ENCODE measurements around the gene BNIP5. TPM values are rescaled to one million over a fixed set of nuclear protein-coding genes. Genes with fewer than 3 reads are reported as not detected.

Gene BNIP5
- total and polyA plus RNA-seq, 12 donors, result 0.04 to 0.11 TPM; not detected in 10

DNA sequence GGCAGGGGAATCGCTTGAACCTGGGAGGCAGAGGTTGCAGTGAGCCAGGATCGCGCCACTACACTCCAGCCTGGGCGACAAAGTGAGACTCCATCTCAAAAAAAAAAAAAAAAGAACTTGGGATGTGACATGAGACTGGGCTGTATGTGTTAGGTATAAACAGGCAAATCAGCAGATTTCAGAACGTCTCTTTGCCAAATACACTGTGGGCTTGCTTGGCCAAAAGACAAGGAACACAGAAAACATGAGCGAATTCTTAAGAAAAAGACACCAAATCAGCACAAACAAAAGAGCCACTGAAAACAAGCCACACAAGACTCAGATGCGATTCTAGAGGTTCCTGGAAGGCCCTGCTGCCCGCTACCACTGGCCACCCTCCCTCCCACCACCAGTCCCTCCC, 38.3 kb upstream of the BNIP5 start:
- intact Hi-C loops (cut with DNase I), result no loop called here
- DNase-seq, result no peak
- H3K4me3 ChIP-seq, result no peak overlapping the region
- H3K36me3 ChIP-seq (replicated peaks in 1 of 2), result no peaks in the 10 kb centered on the region
- no peak overlapping the region for H3K27ac ChIP-seq
- 84 to 91% (median 88%) methylated on average over 8 of the region's 8 CpGs for WGBS, 4 donors
- H3K27me3 ChIP-seq, result no peaks in the 10 kb centered on the region
- H3K9me3 ChIP-seq (replicated peaks in 1 of 3), result no peaks in the 10 kb centered on the region
- no peak for TF ChIP-seq POLR2A (IDR thresholded peaks at IDR 0.05)
- TF ChIP-seq, protein P1, sequence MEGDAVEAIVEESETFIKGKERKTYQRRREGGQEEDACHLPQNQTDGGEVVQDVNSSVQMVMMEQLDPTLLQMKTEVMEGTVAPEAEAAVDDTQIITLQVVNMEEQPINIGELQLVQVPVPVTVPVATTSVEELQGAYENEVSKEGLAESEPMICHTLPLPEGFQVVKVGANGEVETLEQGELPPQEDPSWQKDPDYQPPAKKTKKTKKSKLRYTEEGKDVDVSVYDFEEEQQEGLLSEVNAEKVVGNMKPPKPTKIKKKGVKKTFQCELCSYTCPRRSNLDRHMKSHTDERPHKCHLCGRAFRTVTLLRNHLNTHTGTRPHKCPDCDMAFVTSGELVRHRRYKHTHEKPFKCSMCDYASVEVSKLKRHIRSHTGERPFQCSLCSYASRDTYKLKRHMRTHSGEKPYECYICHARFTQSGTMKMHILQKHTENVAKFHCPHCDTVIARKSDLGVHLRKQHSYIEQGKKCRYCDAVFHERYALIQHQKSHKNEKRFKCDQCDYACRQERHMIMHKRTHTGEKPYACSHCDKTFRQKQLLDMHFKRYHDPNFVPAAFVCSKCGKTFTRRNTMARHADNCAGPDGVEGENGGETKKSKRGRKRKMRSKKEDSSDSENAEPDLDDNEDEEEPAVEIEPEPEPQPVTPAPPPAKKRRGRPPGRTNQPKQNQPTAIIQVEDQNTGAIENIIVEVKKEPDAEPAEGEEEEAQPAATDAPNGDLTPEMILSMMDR (IDR thresholded peaks at IDR 0.05), result no peak
- no peaks in the 10 kb centered on the region for H3K4me1 ChIP-seq (replicated peaks in 1 of 2)

DNA sequence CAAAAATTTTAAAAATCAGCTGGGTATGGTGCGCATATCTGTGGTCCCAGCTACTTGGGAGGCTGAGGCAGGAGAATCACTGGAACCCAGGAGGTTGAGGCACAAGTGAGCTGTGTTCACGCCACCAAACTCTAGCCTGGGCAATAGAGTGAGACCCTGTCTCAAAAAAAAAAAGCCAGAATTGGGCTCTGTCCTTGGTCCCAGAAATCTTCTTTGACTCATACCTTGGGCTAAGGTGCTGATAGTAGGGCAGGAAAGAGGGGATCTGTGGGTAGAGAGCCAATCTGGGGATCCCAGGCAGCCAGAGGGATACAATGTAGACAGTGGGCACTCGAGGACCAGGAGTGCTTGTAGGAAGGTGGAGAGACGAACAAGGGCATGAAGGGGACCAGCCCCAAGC, 37.5 kb upstream of the BNIP5 start:
- Histone ChIP-seq H3K4me3 (no peak overlapping the region), H3K36me3 (replicated peaks in 1 of 2) (no peaks in the 10 kb centered on the region), H3K27ac (no peak overlapping the region), H3K9me3 (replicated peaks in 1 of 3) (no peaks in the 10 kb centered on the region), H3K4me1 (replicated peaks in 1 of 2) (no peaks in the 10 kb centered on the region), H3K27me3 (no peaks in the 10 kb centered on the region)
- intact Hi-C loops (cut with DNase I), result no loop called here
- 88 to 95% (median 91%) methylated on average over 4 of the region's 4 CpGs for WGBS, 4 donors
- no peak for TF ChIP-seq POLR2A (IDR thresholded peaks at IDR 0.05)
- TF ChIP-seq, protein P1 (IDR thresholded peaks at IDR 0.05), result no peak
- DNase-seq, result no peak

DNA sequence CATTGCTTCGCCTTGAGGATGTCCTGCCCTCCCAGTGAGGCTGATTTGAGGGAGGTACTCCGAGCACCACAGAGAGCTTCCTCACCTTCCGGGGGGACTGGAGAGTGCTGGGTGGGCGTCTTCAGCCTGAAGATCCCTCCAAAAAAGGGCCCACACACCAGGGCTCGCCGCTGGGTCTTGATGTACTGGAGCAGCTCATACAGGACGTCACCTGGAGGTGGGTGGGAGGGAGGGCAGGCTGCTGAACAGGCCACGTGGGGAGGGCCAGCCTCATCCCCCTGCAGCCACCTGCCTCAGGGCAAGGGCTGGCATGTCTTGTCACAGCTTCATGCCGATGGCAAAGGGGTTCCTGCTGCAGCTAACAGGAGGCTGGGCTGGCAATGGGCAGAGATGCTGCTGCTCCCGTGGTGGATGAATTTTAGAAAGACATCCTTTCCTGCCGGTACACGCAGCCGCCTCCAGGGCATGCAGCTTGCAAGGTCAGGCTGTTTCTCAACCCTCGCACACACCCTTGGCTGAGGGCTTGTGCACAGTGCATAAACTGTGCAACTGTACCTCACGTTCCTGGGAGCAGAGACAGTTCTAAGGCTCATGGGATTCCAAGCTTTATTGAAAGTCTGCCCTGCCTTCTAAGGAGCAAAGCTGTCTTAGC, 36.8 kb upstream of the BNIP5 start:
- TF ChIP-seq POLR2A (IDR thresholded peaks at IDR 0.05), result no peak
- TF ChIP-seq, protein P1 (IDR thresholded peaks at IDR 0.05), result peak in 1 of 6 experiments; percentile 9
- H3K4me3 ChIP-seq, result no peak overlapping the region
- no peaks in the 10 kb centered on the region for H3K9me3 ChIP-seq (replicated peaks in 1 of 3)
- H3K4me1 ChIP-seq (replicated peaks in 1 of 2), result no peaks in the 10 kb centered on the region
- 60 to 71% (median 61%) methylated on average over 5 to 15 of the region's 15 CpGs for WGBS, 4 donors
- no peaks in the 10 kb centered on the region for H3K27me3 ChIP-seq
- H3K36me3 ChIP-seq (replicated peaks in 1 of 2), result no peaks in the 10 kb centered on the region
- peak in 4 of 7 donors; percentile 28 to 60 (median 48) for DNase-seq
- H3K27ac ChIP-seq, result no peak overlapping the region
- intact Hi-C loops (cut with DNase I), result no loop called here

DNA sequence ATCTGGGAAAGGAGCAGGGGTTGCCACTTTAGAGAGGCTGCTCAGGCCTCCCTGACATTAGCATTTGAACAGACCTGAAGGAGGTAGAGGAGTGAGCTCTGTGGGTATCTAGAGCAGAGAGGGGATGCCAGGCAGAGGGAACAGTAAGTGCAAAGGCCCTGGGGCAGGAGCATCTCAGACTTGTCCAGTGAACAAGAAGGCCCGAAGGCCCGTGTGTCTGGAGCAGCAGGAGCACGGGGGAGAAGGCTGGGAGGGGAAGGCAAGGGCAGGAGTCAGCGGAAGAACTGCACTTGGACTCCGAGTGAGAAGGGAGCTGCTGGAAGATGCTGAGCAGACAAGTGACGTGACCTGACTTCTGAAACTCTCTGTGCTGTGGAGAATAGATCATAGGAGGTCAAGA, 35.4 kb upstream of the BNIP5 start:
- no peak overlapping the region for H3K4me3 ChIP-seq
- no peak for DNase-seq
- H3K36me3 ChIP-seq (replicated peaks in 1 of 2), result no peaks in the 10 kb centered on the region
- no peak overlapping the region for H3K27ac ChIP-seq
- intact Hi-C loops (cut with DNase I), result no loop called here
- H3K4me1 ChIP-seq (replicated peaks in 1 of 2), result no peaks in the 10 kb centered on the region
- TF ChIP-seq POLR2A (IDR thresholded peaks at IDR 0.05), result no peak
- H3K27me3 ChIP-seq, result no peaks in the 10 kb centered on the region
- H3K9me3 ChIP-seq (replicated peaks in 1 of 3), result no peaks in the 10 kb centered on the region
- WGBS, 4 donors, result 93 to 96% (median 94%) methylated on average over 6 of the region's 6 CpGs

GRCh38 chr6:36371211-36371610, 34.5 kb upstream of the BNIP5 start:
- Histone ChIP-seq H3K36me3 (replicated peaks in 1 of 2) (no peaks in the 10 kb centered on the region), H3K4me3 (no peak overlapping the region), H3K27ac (no peak overlapping the region), H3K27me3 (no peaks in the 10 kb centered on the region), H3K9me3 (replicated peaks in 1 of 3) (no peaks in the 10 kb centered on the region), H3K4me1 (replicated peaks in 1 of 2) (no peaks in the 10 kb centered on the region)
- peak in 1 of 7 donors; percentile 7 for DNase-seq
- TF ChIP-seq, protein P1 (IDR thresholded peaks at IDR 0.05), result no peak
- TF ChIP-seq POLR2A (IDR thresholded peaks at IDR 0.05), result no peak
- intact Hi-C loops (cut with DNase I), result no loop called here
- WGBS, 4 donors, result 80 to 96% (median 92%) methylated on average over 2 to 9 of the region's 9 CpGs
